K562 (cell line): Measurements from ENCODE around the gene CHRNA3. TPM values are rescaled to one million over a fixed set of nuclear protein-coding genes. Genes with fewer than 3 reads are reported as not detected.
A peak's percentile ranks its signal among the peaks of the same experiment; 100 is the strongest.

Experiments used
- ATAC-seq: fragments of 200-7000 bp; cut with Tn5 transposase; 3 replicates; pipeline ENCODE4 v1.9.1; 2020; ENCODE audit warnings: moderate library complexity
- BruUV-seq: library from RNA; stranded (reverse); fragments of 400-500 nt; replicated peaks from 2 replicates; lab custom pipeline; 2021; lab: Mats Ljungman, UMichigan
- CTCF ChIA-PET: fragments of 300-600 bp; formaldehyde crosslinking; extraction: SDS; loops from one replicate; lab custom pipeline; 2021; ENCODE audit warnings: low intra/inter-chr PET ratio; lab: Yijun Ruan, JAX
- POLR2A ChIA-PET: fragments of 300-600, 350-650 bp; sonication (Branson Sonifier 250); formaldehyde crosslinking; extraction: SDS; loops from one replicate; lab custom pipeline; 2021; ENCODE audit warnings: antibody characterized with exemption, inconsistent platforms; lab: Yijun Ruan, JAX
- DNase-seq, 4 experiments: peaks; one replicate each; pipeline versions ENCODE4 v3.0.0 to v3.0.0-alpha.2; 2011 to 2018; ENCODE audit warnings: low spot score in 3 of 4, mixed read lengths in 3 of 4; ENCODE audit errors: extremely low read depth in 1 of 4
- FAIRE-seq: peaks from 2 replicates; lab custom pipeline; 2011; peaks lifted over from hg19 to GRCh38; lab: Jason Lieb, UNC
- H2AFZ ChIP-seq: 2 replicates; pipeline ENCODE4 v1.6.0; 2011; ENCODE audit warnings: low read depth, low read length, control low read depth, inconsistent platforms
- H3K27ac ChIP-seq: fragments of 200-600 bp; 3 replicates; pipeline ENCODE4 v1.8.0; 2011; ENCODE audit warnings: low read depth, mild to moderate bottlenecking, control low read depth, inconsistent platforms, low read length, moderate library complexity, mixed read lengths; ENCODE audit errors: extremely low read depth
- H3K27me3 ChIP-seq, 2 experiments: fragments of 300-600 bp in 1 of 2; 2 replicates in 1 of 2; 3 replicates in 1 of 2; pipeline versions ENCODE4 v1.6.0 to v1.8.0; 2011; ENCODE audit warnings: inconsistent platforms in 2 of 2, low read length in 2 of 2, mild to moderate bottlenecking in 1 of 2, mixed read lengths in 1 of 2, moderate library complexity in 1 of 2; ENCODE audit not compliant: control insufficient read depth in 2 of 2, insufficient read depth in 2 of 2
- H3K36me3 ChIP-seq: fragments of 300-600 bp; 3 replicates; pipeline ENCODE4 v1.8.0; 2011; ENCODE audit warnings: mild to moderate bottlenecking, low read length, inconsistent platforms; ENCODE audit not compliant: control insufficient read depth, insufficient read depth
- H3K4me1 ChIP-seq, 2 experiments: fragments of 200-600 bp in 1 of 2; replicated peaks in 1 of 2; 2 replicates in 1 of 2; 3 replicates in 1 of 2; pipeline versions ENCODE4 v1.5.1 to v1.8.0; 2011; ENCODE audit warnings: inconsistent platforms in 2 of 2, low read length in 2 of 2, mild to moderate bottlenecking in 1 of 2, mixed read lengths in 1 of 2, moderate library complexity in 1 of 2; ENCODE audit not compliant: control insufficient read depth in 2 of 2, insufficient read depth in 2 of 2
- H3K4me2 ChIP-seq: 2 replicates; pipeline ENCODE4 v1.6.1; 2011; ENCODE audit warnings: low read length, control low read depth, inconsistent platforms, mixed read lengths; ENCODE audit not compliant: insufficient read depth
- H3K4me3 ChIP-seq: fragments of 200-600 bp; sonication (generic), shearing (Covaris generic); 2 replicates; pipeline ENCODE4 v1.5.1; 2016; ENCODE audit warnings: control low read depth, inconsistent platforms
- H3K79me2 ChIP-seq: fragments of 200-600 bp; 3 replicates; pipeline ENCODE4 v1.8.0; 2011; ENCODE audit warnings: low read length, inconsistent platforms; ENCODE audit not compliant: control insufficient read depth, insufficient read depth
- H3K9ac ChIP-seq, 2 experiments: 2 replicates each; pipeline versions ENCODE4 v1.6.0 to v1.6.1; 2011; ENCODE audit warnings: low read depth in 2 of 2, low read length in 2 of 2, control low read depth in 1 of 2, inconsistent platforms in 1 of 2, mild to moderate bottlenecking in 1 of 2, mixed read lengths in 1 of 2; ENCODE audit not compliant: insufficient read depth in 1 of 2
- H3K9me1 ChIP-seq: one replicate; pipeline ENCODE4 v1.6.0; 2011; ENCODE audit warnings: inconsistent platforms, mild to moderate bottlenecking, low read length, moderate library complexity; ENCODE audit not compliant: control insufficient read depth, insufficient read depth
- H3K9me3 ChIP-seq: replicated peaks from 2 replicates; pipeline ENCODE4 v1.5.1; 2011; ENCODE audit warnings: low read depth, low read length, inconsistent platforms; ENCODE audit not compliant: control insufficient read depth, insufficient read depth
- H4K20me1 ChIP-seq: replicated peaks from 2 replicates; pipeline ENCODE4 v1.6.1; 2011; ENCODE audit warnings: low read length, inconsistent platforms, mixed read lengths; ENCODE audit not compliant: control insufficient read depth, insufficient read depth
- RBM17 ChIP-seq: fragments of 200-400 bp; formaldehyde crosslinking; IDR thresholded peaks from 2 replicates; pipeline ENCODE4 v1.6.1; 2017; ENCODE audit warnings: low read depth, mild to moderate bottlenecking, low read length, borderline replicate concordance
- SIN3A ChIP-seq, 2 experiments: fragments of 150-350 bp in 1 of 2; IDR thresholded peaks; 2 replicates each; pipeline ENCODE4 v1.6.1; 2011 to 2016; ENCODE audit warnings: borderline replicate concordance in 2 of 2, low read depth in 2 of 2, low read length in 2 of 2, mild to moderate bottlenecking in 2 of 2, moderate library complexity in 2 of 2; ENCODE audit not compliant: control insufficient read depth in 1 of 2
- ZNF23 ChIP-seq: fragments of 250-450 bp; sonication (Bioruptor Pico); IDR thresholded peaks from 2 replicates; pipeline ENCODE4 v1.4.0; 2020; ENCODE audit warnings: mild to moderate bottlenecking
- ZNF354B ChIP-seq: fragments of 250-450 bp; sonication (Bioruptor Pico); IDR thresholded peaks from 2 replicates; pipeline ENCODE4 v1.4.0; 2020
- ZNF507 ChIP-seq: conservative IDR thresholded peaks from 2 replicates; pipeline ENCODE4 v1.6.1; 2017; ENCODE audit warnings: missing genetic modification characterization, missing compliant biosample characterization
- WGBS: fragments of 100-300 bp; shearing (Covaris generic); methylation state at CpG from one replicate; pipeline ENCODE4 v1.1.6; 2016; ENCODE audit warnings: low coverage, mixed read lengths; ENCODE audit not compliant: insufficient coverage; ENCODE audit errors: missing lambda C conversion rate; 5-methylcytosine and 5-hydroxymethylcytosine counted together
- in situ Hi-C: fragments of 300-500 bp; cut with MboI; formaldehyde crosslinking; loops from 4 replicates; pipeline ENCODE4 v1.15.0; 2018; ENCODE audit warnings: inconsistent platforms, mixed read lengths
- intact Hi-C: fragments of 100-400 bp; cut with micrococcal nuclease; formaldehyde crosslinking; loops from 2 replicates; pipeline ENCODE4 v1.14.2; 2022
- polyA plus RNA-seq, 8 experiments: library from polyadenylated mRNA; depleted of rRNA in 4 of 8; stranded (reverse) in 5 of 8; unstranded in 3 of 8; fragments of >200 nt; fragmentation: Nextera tagmentation in 2 of 8; fragmentation: Illumina TruSeq in 1 of 8; extraction: Ambion mirVana in 2 of 8; extraction: Trizol in 1 of 8; gene quantifications; 2 replicates each; pipeline versions ENCODE4 v1.2.1 to v1.2.3, GENCODE V29; 2011 to 2014; ENCODE audit warnings: inconsistent platforms in 1 of 8, missing spikeins in 1 of 8
- total RNA-seq, 7 experiments: library from RNA; depleted of rRNA in 6 of 7; stranded (reverse); fragments of >200 nt in 6 of 7; fragmentation: Illumina TruSeq in 2 of 7; extraction: Trizol in 2 of 7; gene quantifications; 2 replicates each; pipeline versions ENCODE4 v1.2.1 to v1.2.3, GENCODE V29; 2011 to 2021; ENCODE audit warnings: low replicate concordance in 1 of 7
- TF ChIP-seq, protein P1 (sequence below), 2 experiments: IDR thresholded peaks in 1 of 2; conservative IDR thresholded peaks in 1 of 2; 2 replicates each; pipeline ENCODE4 v1.6.1; 2016; ENCODE audit warnings: low read depth in 2 of 2, mild to moderate bottlenecking in 1 of 2, missing compliant biosample characterization in 1 of 2, missing genetic modification characterization in 1 of 2, moderate library complexity in 1 of 2
- TF ChIP-seq, protein P2 (sequence below): fragments of 250-450 bp; sonication (Bioruptor Pico); IDR thresholded peaks from 2 replicates; pipeline ENCODE4 v1.4.0; 2020; ENCODE audit warnings: mild to moderate bottlenecking, moderate library complexity

The CHRNA3 gene
- total and polyA plus RNA-seq, 9 of the 15 experiments (the other 6 are each of a cell fraction or from before 2014, with no cell fraction given), result 0.01 TPM; not detected in 8

DNA sequence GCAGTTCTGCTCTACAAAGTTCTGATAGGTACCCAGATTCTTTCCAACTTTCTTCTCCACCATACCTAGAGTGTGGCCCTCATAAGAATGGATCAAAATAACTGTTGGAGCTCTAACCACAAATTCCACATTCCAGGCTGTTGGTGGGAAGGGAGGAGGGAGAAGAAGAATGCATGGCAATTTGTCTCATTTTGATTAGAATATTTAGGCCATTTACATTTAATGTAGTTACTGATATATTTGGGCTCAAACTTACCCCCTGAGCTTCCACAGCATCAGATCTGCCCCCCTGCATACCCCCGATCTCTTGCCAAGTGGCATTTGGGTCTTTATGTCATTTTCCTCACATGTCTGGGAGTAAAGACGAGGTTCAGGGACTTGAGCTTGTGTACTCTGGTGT is 12.6 kb upstream of the CHRNA3 start:
- no TSS peak for BruUV-seq
- TF ChIP-seq SIN3A (IDR thresholded peaks at IDR 0.05; ENCODE audit: borderline replicate concordance in 2 of 2, control insufficient read depth in 1 of 2, low read depth in 2 of 2, low read length in 2 of 2) (no peak), ZNF354B (CRISPR knock-in tag) (0 out of 2 replicates have a peak, but pooled peaks have one; percentile 70), ZNF507 (tag) (peak; percentile 97), ZNF23 (CRISPR knock-in tag) (no peak), RBM17 (no peak)
- TF ChIP-seq, protein P1, sequence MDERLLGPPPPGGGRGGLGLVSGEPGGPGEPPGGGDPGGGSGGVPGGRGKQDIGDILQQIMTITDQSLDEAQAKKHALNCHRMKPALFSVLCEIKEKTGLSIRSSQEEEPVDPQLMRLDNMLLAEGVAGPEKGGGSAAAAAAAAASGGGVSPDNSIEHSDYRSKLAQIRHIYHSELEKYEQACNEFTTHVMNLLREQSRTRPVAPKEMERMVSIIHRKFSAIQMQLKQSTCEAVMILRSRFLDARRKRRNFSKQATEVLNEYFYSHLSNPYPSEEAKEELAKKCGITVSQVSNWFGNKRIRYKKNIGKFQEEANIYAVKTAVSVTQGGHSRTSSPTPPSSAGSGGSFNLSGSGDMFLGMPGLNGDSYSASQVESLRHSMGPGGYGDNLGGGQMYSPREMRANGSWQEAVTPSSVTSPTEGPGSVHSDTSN (CRISPR knock-in tag; IDR thresholded peaks at IDR 0.05; ENCODE audit: low read depth), result no peak
- TF ChIP-seq, protein P1 (tag; conservative IDR thresholded peaks at IDR 0.05; ENCODE audit: low read depth), result no peak
- TF ChIP-seq, protein P2, sequence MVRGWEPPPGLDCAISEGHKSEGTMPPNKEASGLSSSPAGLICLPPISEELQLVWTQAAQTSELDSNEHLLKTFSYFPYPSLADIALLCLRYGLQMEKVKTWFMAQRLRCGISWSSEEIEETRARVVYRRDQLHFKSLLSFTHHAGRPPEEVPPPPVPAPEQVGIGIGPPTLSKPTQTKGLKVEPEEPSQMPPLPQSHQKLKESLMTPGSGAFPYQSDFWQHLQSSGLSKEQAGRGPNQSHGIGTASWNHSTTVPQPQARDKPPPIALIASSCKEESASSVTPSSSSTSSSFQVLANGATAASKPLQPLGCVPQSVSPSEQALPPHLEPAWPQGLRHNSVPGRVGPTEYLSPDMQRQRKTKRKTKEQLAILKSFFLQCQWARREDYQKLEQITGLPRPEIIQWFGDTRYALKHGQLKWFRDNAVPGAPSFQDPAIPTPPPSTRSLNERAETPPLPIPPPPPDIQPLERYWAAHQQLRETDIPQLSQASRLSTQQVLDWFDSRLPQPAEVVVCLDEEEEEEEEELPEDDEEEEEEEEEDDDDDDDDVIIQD, result no peak
- TF ChIP-seq, all 486 proteins: peak for 2
- in situ Hi-C loops, result no loop called here

More for the DNA sequence above, 12.6 kb upstream of the CHRNA3 start:
- intact Hi-C loops, result no loop called here
- DNase-seq (no peak), FAIRE-seq (no peak), ATAC-seq (no peak)
- Histone ChIP-seq H3K4me1 (no peaks in the 10 kb centered on the region), H3K9me3 (no peaks in the 10 kb centered on the region), H3K4me2 (no peak overlapping the region), H3K79me2 (no peaks in the 10 kb centered on the region), H2AFZ (no peak overlapping the region), H4K20me1 (0 out of 2 replicates have a peak, but pooled peaks cover 8% of the 10 kb centered on the region), H3K36me3 (no peaks in the 10 kb centered on the region), H3K9me1 (no peaks in the 10 kb centered on the region), H3K9ac (no peak overlapping the region), H3K27ac (no peak overlapping the region), H3K4me3 (no peak overlapping the region), H3K27me3 (peaks cover 25 to 45% of the 10 kb centered on the region in 2 experiments)
- CTCF ChIA-PET, result no interaction called here
- POLR2A ChIA-PET, result interaction anchor here (0.7 kb wide), 1 partner anchor 134 kb away, joined by 4 read pairs; no protein-coding TSS in a partner anchor
- 0% methylated on average over 2 of the region's 2 CpGs for WGBS
